Epithelial cell of proximal tubule (primary cell): ENCODE measurements around the gene STRADA. TPM values are rescaled to one million over a fixed set of nuclear protein-coding genes. Genes with fewer than 3 reads are reported as not detected.

Source experiments
- DNase-seq: peaks from one replicate; pipeline ENCODE4 v3.0.0-alpha.2; 2011; ENCODE audit warnings: low read depth
- H3K4me3 ChIP-seq: 2 replicates; pipeline ENCODE4 v1.5.1; 2011; ENCODE audit warnings: low read depth, mild to moderate bottlenecking, low read length
- total RNA-seq: library from RNA; depleted of rRNA; stranded (reverse); fragments of >200 nt; gene quantifications from 2 replicates; pipeline ENCODE4 v1.2.3, GENCODE V29; 2015
- TF ChIP-seq, protein P1 (sequence below): conservative IDR thresholded peaks from 2 replicates; pipeline ENCODE4 v1.5.1; 2012; ENCODE audit warnings: low read depth, mild to moderate bottlenecking, low read length

STRADA gene
- total RNA-seq, 1 donor from 2014 or later = 33.9 TPM

DNA sequence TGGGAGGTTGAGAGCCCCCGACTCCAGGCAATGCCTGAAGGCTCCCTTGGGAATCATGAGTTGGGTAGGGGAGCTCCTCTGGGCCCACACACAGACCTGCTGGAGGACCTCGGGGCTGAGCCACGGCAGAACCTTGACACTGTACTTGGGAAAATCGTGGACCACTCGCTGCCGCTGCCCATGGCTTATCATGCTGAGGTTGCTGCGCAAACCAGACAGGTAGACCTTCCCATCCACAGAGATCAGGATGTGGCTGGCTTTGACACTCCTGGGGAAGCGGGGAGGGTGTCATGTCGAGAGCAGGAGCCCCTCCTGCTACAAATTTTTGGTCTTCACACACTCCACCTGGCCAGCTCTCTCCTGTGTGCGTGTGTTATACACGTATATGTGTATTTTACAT, 34.4 kb downstream of the STRADA start:
- TF ChIP-seq, protein P1, sequence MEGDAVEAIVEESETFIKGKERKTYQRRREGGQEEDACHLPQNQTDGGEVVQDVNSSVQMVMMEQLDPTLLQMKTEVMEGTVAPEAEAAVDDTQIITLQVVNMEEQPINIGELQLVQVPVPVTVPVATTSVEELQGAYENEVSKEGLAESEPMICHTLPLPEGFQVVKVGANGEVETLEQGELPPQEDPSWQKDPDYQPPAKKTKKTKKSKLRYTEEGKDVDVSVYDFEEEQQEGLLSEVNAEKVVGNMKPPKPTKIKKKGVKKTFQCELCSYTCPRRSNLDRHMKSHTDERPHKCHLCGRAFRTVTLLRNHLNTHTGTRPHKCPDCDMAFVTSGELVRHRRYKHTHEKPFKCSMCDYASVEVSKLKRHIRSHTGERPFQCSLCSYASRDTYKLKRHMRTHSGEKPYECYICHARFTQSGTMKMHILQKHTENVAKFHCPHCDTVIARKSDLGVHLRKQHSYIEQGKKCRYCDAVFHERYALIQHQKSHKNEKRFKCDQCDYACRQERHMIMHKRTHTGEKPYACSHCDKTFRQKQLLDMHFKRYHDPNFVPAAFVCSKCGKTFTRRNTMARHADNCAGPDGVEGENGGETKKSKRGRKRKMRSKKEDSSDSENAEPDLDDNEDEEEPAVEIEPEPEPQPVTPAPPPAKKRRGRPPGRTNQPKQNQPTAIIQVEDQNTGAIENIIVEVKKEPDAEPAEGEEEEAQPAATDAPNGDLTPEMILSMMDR = no peak
- no peak overlapping the region for H3K4me3 ChIP-seq
- no peak for DNase-seq

DNA sequence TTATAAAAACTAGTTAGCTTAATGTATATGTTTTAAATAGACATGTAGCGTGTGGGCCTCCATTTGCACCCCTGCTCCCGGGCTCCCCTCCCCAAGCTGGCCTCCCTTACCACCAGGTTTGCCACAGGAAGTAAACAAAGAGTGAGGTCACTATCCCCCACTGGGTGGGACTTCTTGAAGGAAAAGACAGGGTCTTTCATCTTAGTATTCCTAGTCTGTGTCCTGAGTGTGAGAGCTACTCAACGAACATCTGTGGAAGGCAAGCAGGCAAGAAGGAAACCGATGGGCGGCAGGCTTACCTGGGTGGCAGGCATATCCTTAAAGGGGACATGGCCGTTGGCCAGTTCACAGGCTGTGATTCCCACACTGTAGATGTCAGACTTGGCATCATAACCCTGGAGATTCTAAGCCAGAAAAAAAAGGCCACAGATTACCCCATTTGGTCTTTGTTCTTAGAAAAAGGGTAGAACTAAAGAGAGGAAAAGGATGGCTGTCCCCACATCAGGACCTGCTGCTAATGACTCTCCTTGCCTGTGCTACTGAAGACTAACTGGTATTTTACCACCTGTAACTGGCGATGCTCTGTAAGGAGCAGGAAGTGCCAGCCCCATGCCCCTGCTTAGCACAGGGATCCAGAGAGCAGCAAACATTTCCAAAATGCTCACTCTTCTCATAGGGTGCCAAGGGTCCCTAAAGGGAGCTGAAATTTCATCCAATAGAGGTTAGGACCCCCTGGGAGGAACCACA, 35.1 kb downstream of the STRADA start:
- DNase-seq = no peak
- TF ChIP-seq, protein P1 = no peak
- H3K4me3 ChIP-seq = no peak overlapping the region

DNA sequence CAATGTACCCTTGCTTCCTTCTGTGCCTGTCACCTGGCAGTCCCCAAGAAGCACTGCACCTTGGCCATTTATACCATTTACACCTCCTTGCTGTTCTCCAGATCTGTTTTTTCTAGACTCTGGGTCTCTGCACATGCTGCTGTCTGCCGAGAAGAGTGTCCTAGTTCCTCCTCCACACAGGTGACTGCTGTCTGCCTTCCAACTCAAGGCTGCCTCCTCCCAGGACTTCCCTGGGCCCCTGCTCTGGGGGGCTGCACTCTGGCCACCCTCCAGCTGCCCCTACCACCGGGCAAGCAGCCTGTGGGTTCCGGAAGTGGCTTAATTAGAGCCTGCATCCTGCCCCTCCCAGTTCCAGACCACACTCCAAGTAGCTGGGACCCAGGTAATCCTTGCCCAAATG, 35.9 kb downstream of the STRADA start:
- TF ChIP-seq, protein P1 = no peak

DNA sequence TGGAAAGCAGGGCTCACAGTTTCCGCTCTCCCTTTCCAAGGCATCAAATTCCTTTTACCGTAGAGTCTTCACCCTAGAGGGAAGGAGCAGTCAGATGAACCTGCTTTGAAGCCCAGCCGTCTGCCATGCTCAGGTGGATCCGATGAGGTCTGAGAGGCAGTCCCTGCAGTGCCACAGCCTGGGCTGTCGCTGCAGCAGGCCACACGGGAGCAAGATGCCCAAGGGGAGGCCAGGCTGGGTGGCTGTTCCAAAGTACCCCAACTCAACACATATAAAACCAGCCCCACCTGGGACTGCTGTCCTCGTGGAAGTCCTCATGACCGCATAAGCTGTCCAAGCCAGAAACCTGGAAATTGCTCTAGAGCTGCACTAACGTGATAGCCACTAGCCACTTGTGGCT, 36.8 kb downstream of the STRADA start:
- TF ChIP-seq, protein P1 = no peak
- H3K4me3 ChIP-seq = no peak overlapping the region
- no peak for DNase-seq

More for the DNA sequence above, 35.9 kb downstream of the STRADA start:
- no peak for DNase-seq
- no peak overlapping the region for H3K4me3 ChIP-seq

DNA sequence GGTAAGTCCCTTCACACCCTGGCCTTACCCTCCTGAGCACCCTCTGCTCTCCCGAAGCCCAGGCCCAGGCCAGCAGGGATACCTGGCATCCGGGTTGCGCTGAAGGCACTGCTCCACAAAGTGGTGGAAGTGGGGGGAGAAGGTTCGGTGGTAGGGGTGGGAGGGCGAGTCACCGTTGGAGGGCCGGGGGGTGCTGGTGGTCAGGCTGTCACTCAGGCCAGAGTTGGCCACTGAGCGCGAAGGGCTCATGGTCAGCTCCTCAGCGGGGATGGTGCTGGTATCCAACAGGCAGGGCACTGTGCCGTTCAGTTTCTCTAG, 37.4 kb downstream of the STRADA start:
- no peak for DNase-seq
- TF ChIP-seq, protein P1 = no peak
- H3K4me3 ChIP-seq = no peak overlapping the region

DNA sequence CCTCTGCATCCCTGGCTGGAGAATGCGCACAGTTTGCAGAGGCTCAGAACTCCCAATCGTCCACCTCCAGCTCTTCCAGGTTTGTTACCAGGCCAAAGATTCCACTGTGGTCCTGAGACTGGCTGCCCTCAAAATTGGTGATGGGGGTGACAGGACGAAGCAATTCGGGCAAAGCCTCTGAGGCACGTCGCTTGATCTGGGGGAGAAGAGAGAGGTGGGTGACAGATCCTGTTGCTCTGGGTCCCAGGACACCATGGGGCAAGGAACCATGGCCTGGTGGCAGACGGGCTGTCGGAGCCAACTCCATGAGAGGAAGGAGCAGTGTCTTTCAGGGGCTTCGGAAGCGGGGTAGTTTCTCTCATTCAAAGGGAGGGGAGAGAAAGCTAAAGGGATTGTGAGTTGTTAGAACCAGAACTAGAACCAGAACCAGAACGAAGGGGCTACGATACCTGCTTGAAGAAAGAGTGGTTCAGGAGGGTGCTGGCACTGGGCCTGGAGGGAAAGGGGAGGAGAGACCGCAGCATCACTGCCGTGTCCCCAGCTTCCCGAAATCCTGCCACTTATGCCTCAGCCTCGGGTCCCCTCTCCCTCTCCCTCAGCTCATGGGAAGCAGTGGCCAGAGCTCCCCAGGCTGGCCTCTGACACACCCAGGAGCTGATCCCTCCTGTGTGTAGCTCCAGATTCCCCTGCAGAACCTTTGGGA, 37.9 kb downstream of the STRADA start:
- H3K4me3 ChIP-seq = no peak overlapping the region
- TF ChIP-seq, protein P1 = no peak
- no peak for DNase-seq
